ENCODE results near the gene BRCA2.

DNA sequence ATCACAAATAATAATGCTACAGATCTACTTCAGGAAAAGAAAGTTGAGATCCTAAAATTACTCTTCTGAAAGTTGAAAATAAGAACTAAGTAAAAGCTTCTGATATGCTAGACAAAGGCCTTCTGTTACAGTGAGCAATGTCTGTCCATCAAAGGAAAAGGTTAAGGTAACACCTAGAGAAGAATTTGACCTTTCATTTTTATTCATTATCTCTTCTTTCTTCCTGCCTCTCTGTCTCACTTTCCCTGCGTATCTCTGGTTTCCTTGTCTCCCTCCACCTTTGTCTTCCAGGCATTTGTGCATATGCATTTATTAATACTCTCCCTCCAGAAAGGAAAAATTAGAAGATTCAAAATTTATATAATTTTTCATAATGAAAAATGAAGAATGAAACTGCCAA, 49.2 kb upstream of the BRCA2 start:
- TF ChIP-seq, protein P1, sequence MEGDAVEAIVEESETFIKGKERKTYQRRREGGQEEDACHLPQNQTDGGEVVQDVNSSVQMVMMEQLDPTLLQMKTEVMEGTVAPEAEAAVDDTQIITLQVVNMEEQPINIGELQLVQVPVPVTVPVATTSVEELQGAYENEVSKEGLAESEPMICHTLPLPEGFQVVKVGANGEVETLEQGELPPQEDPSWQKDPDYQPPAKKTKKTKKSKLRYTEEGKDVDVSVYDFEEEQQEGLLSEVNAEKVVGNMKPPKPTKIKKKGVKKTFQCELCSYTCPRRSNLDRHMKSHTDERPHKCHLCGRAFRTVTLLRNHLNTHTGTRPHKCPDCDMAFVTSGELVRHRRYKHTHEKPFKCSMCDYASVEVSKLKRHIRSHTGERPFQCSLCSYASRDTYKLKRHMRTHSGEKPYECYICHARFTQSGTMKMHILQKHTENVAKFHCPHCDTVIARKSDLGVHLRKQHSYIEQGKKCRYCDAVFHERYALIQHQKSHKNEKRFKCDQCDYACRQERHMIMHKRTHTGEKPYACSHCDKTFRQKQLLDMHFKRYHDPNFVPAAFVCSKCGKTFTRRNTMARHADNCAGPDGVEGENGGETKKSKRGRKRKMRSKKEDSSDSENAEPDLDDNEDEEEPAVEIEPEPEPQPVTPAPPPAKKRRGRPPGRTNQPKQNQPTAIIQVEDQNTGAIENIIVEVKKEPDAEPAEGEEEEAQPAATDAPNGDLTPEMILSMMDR (conservative IDR thresholded peaks at IDR 0.05), result no peak
- TF ChIP-seq ZFX (IDR thresholded peaks at IDR 0.05), result no peak
